Frontal cortex (tissue), 4 donors: ENCODE measurements around the gene KCNK1. TPM values are rescaled to one million over a fixed set of nuclear protein-coding genes. Genes with fewer than 3 reads are reported as not detected.

Experiments used
- DNase-seq, 2 donors: peaks; one replicate each; pipeline ENCODE4 v3.0.0; 2012; ENCODE audit warnings: low spot score in 2 of 2
- FAIRE-seq: peaks from 2 replicates; lab custom pipeline; 2012; peaks lifted over from hg19 to GRCh38; lab: Jason Lieb, UNC
- total RNA-seq: library from RNA; depleted of rRNA; stranded (reverse); fragments of >200 nt; gene quantifications from one replicate; pipeline ENCODE4 v1.2.3, GENCODE V29; 2014
- donor health status: control.
- donor health status: control.
- donor health status: control.

Gene KCNK1
- total RNA-seq, 1 donor from 2014 or later, result 4.9 TPM

- FAIRE-seq, result no peak
- no peak for DNase-seq
Observed at GRCh38 chr1:233632436-233632835, 18.5 kb downstream of the KCNK1 start.

- FAIRE-seq (no peak), DNase-seq (no peak)
Observed at GRCh38 chr1:233635765-233636502, 22.0 kb downstream of the KCNK1 start.

DNA sequence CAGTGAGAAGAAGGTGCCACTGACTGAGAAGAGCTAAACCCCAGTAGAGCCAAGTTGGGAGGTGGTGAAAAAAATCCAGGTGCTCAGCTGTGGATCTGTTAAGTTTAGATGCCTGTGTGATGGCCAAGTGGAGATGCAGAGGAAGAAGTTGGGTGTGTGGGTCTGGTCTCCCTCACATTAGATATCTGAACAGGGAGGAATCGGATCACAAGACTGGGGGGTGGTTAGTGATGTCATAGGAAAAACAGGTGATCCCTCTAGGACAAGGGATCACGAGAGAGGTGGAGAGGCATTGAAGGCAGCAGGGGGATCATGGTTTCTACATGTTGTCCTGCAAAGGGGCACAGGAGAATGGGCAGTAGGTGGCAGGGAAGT is 22.6 kb downstream of the KCNK1 start:
- DNase-seq (no peak), FAIRE-seq (no peak)

DNA sequence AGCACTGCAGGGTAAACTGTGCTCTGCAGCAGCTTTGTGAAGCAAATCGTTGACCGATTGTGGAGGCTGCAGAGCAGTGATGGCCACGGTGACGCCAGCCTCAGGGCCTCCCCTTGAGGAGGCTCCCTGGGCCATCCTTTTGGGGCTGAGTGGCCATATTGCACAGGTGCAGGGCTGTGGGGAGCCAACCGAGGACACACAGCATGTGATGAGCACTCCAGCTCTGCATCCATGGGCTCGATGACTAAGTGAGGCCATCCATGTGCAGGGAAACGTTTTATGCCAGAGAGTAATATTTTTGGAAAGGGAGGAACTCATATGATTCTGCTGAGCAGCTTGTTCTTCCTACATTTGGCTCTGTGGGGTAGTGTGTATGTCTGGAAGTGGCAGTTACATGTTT is 24.6 kb downstream of the KCNK1 start:
- DNase-seq (no peak), FAIRE-seq (no peak)

DNA sequence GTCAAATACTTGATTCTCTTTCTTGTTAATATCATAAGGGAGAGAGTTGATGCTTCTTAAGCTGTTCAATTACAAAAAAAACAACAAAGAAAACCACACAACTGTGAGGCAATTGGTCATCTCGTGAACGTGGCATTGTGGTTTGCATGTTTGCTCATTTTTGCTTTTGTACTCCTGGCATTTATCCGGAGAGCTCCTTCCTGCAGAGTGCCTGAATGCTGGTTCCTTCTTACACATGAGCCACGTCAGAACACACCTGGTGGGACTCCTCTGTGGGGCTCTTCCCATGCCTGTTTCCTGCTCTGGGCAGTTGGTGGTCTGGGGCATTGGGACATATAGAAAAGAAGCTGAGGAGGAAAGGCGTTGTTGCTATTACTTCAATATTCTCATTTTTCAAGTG is 25.7 kb downstream of the KCNK1 start:
- DNase-seq (no peak), FAIRE-seq (no peak)

- FAIRE-seq (no peak), DNase-seq (no peak)
Observed at GRCh38 chr1:233640179-233640578, 26.3 kb downstream of the KCNK1 start.

- FAIRE-seq, result no peak
- DNase-seq, result no peak
Observed at GRCh38 chr1:233641029-233641428, 27.1 kb downstream of the KCNK1 start.

DNA sequence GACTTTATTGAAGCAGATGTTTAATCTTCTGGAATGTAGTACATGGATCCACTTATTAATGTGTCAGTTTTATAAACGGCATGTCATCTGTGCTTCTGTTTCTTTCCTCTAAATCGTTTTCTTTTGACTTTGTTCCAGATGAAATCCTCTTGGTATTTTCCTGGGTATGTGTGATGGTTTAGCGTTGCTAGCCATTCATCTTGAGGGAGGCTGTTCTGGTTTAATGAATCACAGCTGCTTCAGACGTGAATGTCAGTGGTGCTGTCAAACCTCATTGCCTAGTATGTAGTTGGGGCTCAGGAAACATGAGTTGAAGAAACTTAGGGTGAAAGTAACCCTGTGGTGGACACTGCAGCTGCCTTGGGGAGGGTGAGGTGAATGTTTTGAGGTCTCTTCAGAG is 33.2 kb downstream of the KCNK1 start:
- no peak for DNase-seq
- no peak for FAIRE-seq

GRCh38 chr1:233647636-233648035 is 33.7 kb downstream of the KCNK1 start:
- FAIRE-seq (no peak), DNase-seq (no peak)

GRCh38 chr1:233651061-233651460 is 37.2 kb downstream of the KCNK1 start:
- DNase-seq, result no peak
- no peak for FAIRE-seq

- DNase-seq, result no peak
- FAIRE-seq, result no peak
Observed at GRCh38 chr1:233651563-233652233, 37.8 kb downstream of the KCNK1 start.

GRCh38 chr1:233652526-233652925 is 38.6 kb downstream of the KCNK1 start:
- FAIRE-seq, result no peak
- no peak for DNase-seq

GRCh38 chr1:233654658-233655280 is 40.9 kb downstream of the KCNK1 start:
- DNase-seq, result no peak
- no peak for FAIRE-seq

DNA sequence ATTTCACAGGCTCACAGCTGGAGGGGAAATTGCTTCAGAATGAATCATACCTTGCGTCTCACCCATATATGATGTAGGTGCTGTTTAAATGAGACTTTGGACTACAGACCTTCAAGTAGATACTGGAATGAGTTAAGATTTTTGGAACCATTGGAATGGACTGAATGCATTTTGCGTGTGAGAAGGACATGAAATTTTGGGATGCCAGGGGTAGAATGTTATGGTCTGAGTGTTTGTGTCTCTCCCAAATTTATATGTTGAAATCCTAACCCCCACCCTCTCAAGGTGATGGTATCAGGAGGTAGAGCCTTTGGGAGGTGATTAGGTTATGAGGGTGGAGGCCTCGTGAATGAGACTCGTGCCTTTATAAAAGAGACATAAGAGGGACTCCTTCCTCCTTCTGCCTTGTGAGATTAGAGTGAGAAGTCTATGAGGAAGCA is 41.4 kb downstream of the KCNK1 start:
- no peak for FAIRE-seq
- DNase-seq, result no peak

DNA sequence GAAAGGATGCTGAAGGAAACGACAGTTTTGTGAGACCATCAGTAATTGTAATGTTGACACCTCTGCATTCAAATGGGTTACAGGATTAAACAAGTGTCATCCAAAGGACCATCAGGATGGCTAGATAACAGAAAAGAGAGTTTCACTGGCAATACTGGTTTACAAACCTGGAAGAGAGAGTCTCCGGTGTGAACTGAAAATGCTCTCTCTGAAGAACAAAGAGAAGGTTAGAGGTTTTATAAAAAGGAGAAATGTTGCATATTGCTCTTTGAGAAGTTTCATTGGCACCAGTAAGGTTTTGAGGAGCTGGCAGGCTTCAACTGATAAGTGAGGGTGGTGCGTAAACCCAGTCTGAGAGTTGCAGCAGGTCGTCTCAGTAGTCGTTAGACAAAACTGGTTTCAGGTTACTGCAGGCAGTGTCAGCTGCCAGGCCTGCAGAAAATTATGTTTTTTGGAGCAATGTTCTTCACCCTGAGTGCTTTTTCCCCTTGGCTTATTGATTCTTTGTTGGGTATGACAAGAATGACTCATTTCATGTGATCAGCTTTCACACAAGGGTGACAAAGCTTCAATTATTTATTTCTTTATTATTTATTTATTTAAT is 42.2 kb downstream of the KCNK1 start:
- FAIRE-seq (no peak), DNase-seq (no peak)

DNA sequence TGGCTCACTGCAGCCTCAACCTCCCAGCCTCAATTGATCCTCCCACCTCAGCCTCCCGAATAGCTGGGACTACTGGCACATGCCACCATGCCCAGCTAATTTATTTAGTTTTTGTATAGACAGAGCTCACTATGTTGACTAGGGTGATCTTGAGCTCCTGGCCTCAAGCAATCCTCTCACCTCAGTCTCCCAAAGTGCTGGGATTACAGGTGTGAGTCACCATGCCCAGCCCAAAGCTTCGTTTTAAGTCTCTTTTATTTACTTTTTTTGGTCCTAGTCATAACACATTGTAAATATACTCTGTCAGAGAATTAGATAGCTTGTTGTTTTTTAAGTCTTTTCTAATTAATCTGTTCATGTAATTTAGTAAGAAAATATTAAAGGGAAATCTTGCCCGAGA is 42.8 kb downstream of the KCNK1 start:
- FAIRE-seq (no peak), DNase-seq (no peak)

DNA sequence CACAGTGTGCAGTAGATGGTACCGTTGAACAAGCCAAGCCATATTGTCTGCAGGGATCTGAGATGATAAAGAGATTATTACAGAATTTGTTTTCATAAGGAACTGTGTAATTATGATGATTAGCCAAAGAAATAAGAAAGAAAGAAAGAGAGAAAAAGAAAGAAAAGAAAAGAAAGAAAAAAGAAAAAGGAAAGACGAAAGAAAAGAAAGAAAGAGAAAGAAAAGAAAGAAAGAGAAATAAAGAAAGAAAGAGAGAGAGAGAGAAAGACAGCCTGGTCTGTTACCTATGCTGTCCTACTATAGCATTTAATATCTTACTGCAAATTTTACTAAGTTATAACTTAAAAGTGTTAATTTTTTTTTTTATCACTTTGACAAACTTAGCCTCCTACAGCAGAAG is 43.6 kb downstream of the KCNK1 start:
- DNase-seq, result no peak
- no peak for FAIRE-seq

- no peak for DNase-seq
Observed at GRCh38 chr1:233659495-233659894, 45.6 kb downstream of the KCNK1 start.

DNA sequence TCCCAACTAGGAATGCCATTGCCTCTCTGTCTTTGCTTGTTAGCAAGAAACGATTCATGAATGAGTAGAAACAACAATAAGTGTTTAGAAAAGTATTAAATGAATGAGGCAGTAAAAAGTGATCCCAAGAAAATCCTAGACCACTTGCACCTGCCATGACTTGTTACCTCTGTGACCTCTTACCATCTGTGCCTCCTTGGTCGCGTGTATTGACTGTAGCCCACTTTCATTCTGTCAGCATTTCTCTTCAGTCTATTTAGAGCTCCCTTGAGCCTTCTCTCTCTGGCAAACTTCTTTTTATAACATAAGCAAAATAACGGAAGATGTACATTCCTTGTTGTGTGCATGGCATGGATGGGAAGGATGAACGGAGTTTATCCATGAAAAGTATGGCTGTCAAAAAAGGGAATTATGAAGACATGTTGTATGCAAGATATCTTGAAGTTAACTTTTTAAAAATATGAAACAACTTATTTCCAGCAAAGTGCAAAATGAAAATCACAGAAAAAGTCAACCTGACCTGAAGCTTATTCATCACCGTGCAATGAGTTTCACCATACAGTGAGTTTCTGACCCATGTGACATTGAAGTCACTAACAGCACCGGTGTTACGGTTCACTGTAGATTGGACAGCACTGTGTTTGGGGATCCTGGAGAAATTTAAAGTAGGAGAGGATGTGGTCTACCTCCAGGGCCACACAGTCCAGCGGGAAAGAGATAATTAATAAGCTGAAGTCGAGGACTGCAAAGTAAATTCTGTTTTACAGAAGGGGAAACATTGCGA is 47.7 kb downstream of the KCNK1 start:
- FAIRE-seq, result no peak
- no peak for DNase-seq

More at GRCh38 chr1:233659495-233659894, 45.6 kb downstream of the KCNK1 start:
- FAIRE-seq, result no peak
